Urothelium cell line (cell line): ENCODE data around the gene SDK2.
A peak's percentile ranks its signal among the peaks of the same experiment; 100 is the strongest.

Experiments
- DNase-seq: peaks from one replicate; pipeline ENCODE4 v3.0.0; 2011; ENCODE audit warnings: low spot score, mixed read lengths
- FAIRE-seq: peaks from 2 replicates; lab custom pipeline; 2011; peaks lifted over from hg19 to GRCh38; lab: Jason Lieb, UNC

Gene SDK2

GRCh38 chr17:73652886-73653480, 8.7 kb upstream of the SDK2 start:
- no peak for DNase-seq
- peak; percentile 66 for FAIRE-seq

- peak; percentile 63 for FAIRE-seq
- DNase-seq: no peak
Measured at GRCh38 chr17:73650617-73651200, 6.5 kb upstream of the SDK2 start.

GRCh38 chr17:73650140-73650539, 5.9 kb upstream of the SDK2 start:
- no peak for FAIRE-seq
- no peak for DNase-seq

- DNase-seq (no peak), FAIRE-seq (peak; percentile 81)
Measured at GRCh38 chr17:73648974-73649373, 4.7 kb upstream of the SDK2 start.

- FAIRE-seq (no peak), DNase-seq (no peak)
Measured at GRCh38 chr17:73648543-73648820, 4.2 kb upstream of the SDK2 start.

GRCh38 chr17:73647772-73648542, 3.7 kb upstream of the SDK2 start:
- no peak for DNase-seq
- peak; percentile 59 for FAIRE-seq

GRCh38 chr17:73647301-73647695, 3.1 kb upstream of the SDK2 start:
- DNase-seq: no peak
- FAIRE-seq: no peak

GRCh38 chr17:73646409-73647300, 2.4 kb upstream of the SDK2 start:
- DNase-seq: no peak
- peak; percentile 58 for FAIRE-seq

- DNase-seq (peak; percentile 92), FAIRE-seq (peak; percentile 93)
Measured at GRCh38 chr17:73645050-73645871, 1.0 kb upstream of the SDK2 start.

- DNase-seq (no peak), FAIRE-seq (no peak)
Measured at GRCh38 chr17:73643852-73644144, 447 bp downstream of the SDK2 start.

- FAIRE-seq (peak; percentile 99), DNase-seq (peak; percentile 85)
Measured at GRCh38 chr17:73643001-73643851, 1.0 kb downstream of the SDK2 start.

- no peak for DNase-seq
- FAIRE-seq: no peak
Measured at GRCh38 chr17:73642659-73643000, 1.6 kb downstream of the SDK2 start.

GRCh38 chr17:73641826-73642600, 2.2 kb downstream of the SDK2 start:
- DNase-seq (no peak), FAIRE-seq (peak; percentile 81)

GRCh38 chr17:73640691-73641090, 3.6 kb downstream of the SDK2 start:
- no peak for DNase-seq
- FAIRE-seq: no peak

- DNase-seq (no peak), FAIRE-seq (peak; percentile 27)
Measured at GRCh38 chr17:73639932-73640331, 4.3 kb downstream of the SDK2 start.

- DNase-seq: no peak
- peak; percentile 5 for FAIRE-seq
Measured at GRCh38 chr17:73639322-73639721, 4.9 kb downstream of the SDK2 start.

- no peak for DNase-seq
- no peak for FAIRE-seq
Measured at GRCh38 chr17:73638556-73638955, 5.7 kb downstream of the SDK2 start.

GRCh38 chr17:73637866-73638265, 6.4 kb downstream of the SDK2 start:
- no peak for FAIRE-seq

GRCh38 chr17:73635101-73635817, 9.0 kb downstream of the SDK2 start:
- no peak for DNase-seq

More at GRCh38 chr17:73637866-73638265, 6.4 kb downstream of the SDK2 start:
- no peak for DNase-seq

More at GRCh38 chr17:73635101-73635817, 9.0 kb downstream of the SDK2 start:
- FAIRE-seq: peak; percentile 65
